ENCODE results near the gene SCFD2. TPM values are rescaled to one million over a fixed set of nuclear protein-coding genes. Genes with fewer than 3 reads are reported as not detected.
A peak's percentile ranks its signal among the peaks of the same experiment; 100 is the strongest.

Gene SCFD2
- total RNA-seq, 1 donor from 2014 or later: 22.8 TPM

GRCh38 chr4:52983563-52984303 lies 382.1 kb downstream of the SCFD2 start:
- intact Hi-C loops (cut with DNase I): loop anchor here (1.0 to 5.0 kb wide), 4 partner anchors 116 to 749 kb away; no protein-coding TSS in a partner anchor

GRCh38 chr4:52982946-52983340 lies 382.9 kb downstream of the SCFD2 start:
- Histone ChIP-seq H3K4me3 (no peak overlapping the region), H3K27ac (no peak overlapping the region), H3K9me3 (no peaks in the 10 kb centered on the region), H3K27me3 (no peaks in the 10 kb centered on the region), H3K36me3 (no peaks in the 10 kb centered on the region), H3K4me1 (peaks cover 0 to 6% of the 10 kb centered on the region in 2 donors)
- intact Hi-C loops (cut with DNase I): loop anchor here (1.0 to 5.0 kb wide), 5 partner anchors 116 to 749 kb away; no protein-coding TSS in a partner anchor
- peak in 1 of 3 experiments; percentile 4 for TF ChIP-seq CTCF (IDR thresholded peaks at IDR 0.05)
- DNase-seq (ENCODE audit: low spot score in 2 of 2): no peak

More at GRCh38 chr4:52983563-52984303, 382.1 kb downstream of the SCFD2 start:
- Histone ChIP-seq H3K4me3 (no peak overlapping the region), H3K27me3 (no peaks in the 10 kb centered on the region), H3K27ac (peak overlapping the region in 1 of 2 donors; percentile 59), H3K36me3 (no peaks in the 10 kb centered on the region), H3K9me3 (no peaks in the 10 kb centered on the region), H3K4me1 (peaks cover 0 to 6% of the 10 kb centered on the region in 2 donors)
- DNase-seq (ENCODE audit: low spot score in 2 of 2): no peak
- peak; percentile 46 to 72 (median 55) for TF ChIP-seq CTCF (IDR thresholded peaks at IDR 0.05)

GRCh38 chr4:52982255-52982945 lies 383.5 kb downstream of the SCFD2 start:
- no peak for DNase-seq (ENCODE audit: low spot score in 2 of 2)

GRCh38 chr4:52979821-52980590 lies 385.9 kb downstream of the SCFD2 start:
- no peak for DNase-seq (ENCODE audit: low spot score in 2 of 2)
- no peak overlapping the region for H3K27ac ChIP-seq
- intact Hi-C loops (cut with DNase I): loop anchor here (5.0 kb wide), 2 partner anchors 113 to 258 kb away; no protein-coding TSS in a partner anchor
- H3K36me3 ChIP-seq: no peaks in the 10 kb centered on the region
- no peak for TF ChIP-seq CTCF (IDR thresholded peaks at IDR 0.05)
- H3K4me1 ChIP-seq: peaks cover 0 to 6% of the 10 kb centered on the region in 2 donors
- H3K4me3 ChIP-seq: no peak overlapping the region
- H3K27me3 ChIP-seq: no peaks in the 10 kb centered on the region
- no peaks in the 10 kb centered on the region for H3K9me3 ChIP-seq

More at GRCh38 chr4:52982255-52982945, 383.5 kb downstream of the SCFD2 start:
- H3K4me1 ChIP-seq: peaks cover 0 to 6% of the 10 kb centered on the region in 2 donors
- no peaks in the 10 kb centered on the region for H3K27me3 ChIP-seq
- H3K27ac ChIP-seq: no peak overlapping the region
- intact Hi-C loops (cut with DNase I): loop anchor here (1.0 to 5.0 kb wide), 4 partner anchors 115 to 606 kb away; no protein-coding TSS in a partner anchor
- TF ChIP-seq CTCF (IDR thresholded peaks at IDR 0.05): peak; percentile 19 to 85 (median 62)
- no peaks in the 10 kb centered on the region for H3K36me3 ChIP-seq
- no peaks in the 10 kb centered on the region for H3K9me3 ChIP-seq
- H3K4me3 ChIP-seq: no peak overlapping the region

GRCh38 chr4:52979020-52979419 lies 386.8 kb downstream of the SCFD2 start:
- intact Hi-C loops (cut with DNase I): no loop called here
- no peaks in the 10 kb centered on the region for H3K9me3 ChIP-seq
- H3K4me3 ChIP-seq: no peak overlapping the region
- DNase-seq (ENCODE audit: low spot score in 2 of 2): no peak
- no peaks in the 10 kb centered on the region for H3K27me3 ChIP-seq
- H3K27ac ChIP-seq: no peak overlapping the region
- H3K36me3 ChIP-seq: no peaks in the 10 kb centered on the region
- no peak for TF ChIP-seq CTCF (IDR thresholded peaks at IDR 0.05)
- peaks cover 0 to 6% of the 10 kb centered on the region in 2 donors for H3K4me1 ChIP-seq
